GM18505 (cell line): Measurements from ENCODE around the gene EPN1.

Source experiments
- ATAC-seq: cut with Tn5 transposase; IDR thresholded peaks from one replicate; pipeline ENCODE4 v1.9.1; 2021; ENCODE audit not compliant: unreplicated experiment
- POLR2A ChIP-seq: IDR thresholded peaks from 4 replicates; pipeline ENCODE4 v1.6.1; 2011; ENCODE audit warnings: borderline replicate concordance; ENCODE audit not compliant: insufficient read depth, insufficient read length; ENCODE audit errors: extremely low read depth

Gene EPN1

GRCh38 chr19:55660991-55661390 is 14.0 kb upstream of the EPN1 start:
- ATAC-seq = no peak
- TF ChIP-seq POLR2A = no peak

- TF ChIP-seq POLR2A = no peak
- ATAC-seq = no peak
Observed at GRCh38 chr19:55661826-55662225, 13.2 kb upstream of the EPN1 start.

- ATAC-seq = no peak
- TF ChIP-seq POLR2A = no peak
Observed at GRCh38 chr19:55663846-55664536, 11.0 kb upstream of the EPN1 start.

DNA sequence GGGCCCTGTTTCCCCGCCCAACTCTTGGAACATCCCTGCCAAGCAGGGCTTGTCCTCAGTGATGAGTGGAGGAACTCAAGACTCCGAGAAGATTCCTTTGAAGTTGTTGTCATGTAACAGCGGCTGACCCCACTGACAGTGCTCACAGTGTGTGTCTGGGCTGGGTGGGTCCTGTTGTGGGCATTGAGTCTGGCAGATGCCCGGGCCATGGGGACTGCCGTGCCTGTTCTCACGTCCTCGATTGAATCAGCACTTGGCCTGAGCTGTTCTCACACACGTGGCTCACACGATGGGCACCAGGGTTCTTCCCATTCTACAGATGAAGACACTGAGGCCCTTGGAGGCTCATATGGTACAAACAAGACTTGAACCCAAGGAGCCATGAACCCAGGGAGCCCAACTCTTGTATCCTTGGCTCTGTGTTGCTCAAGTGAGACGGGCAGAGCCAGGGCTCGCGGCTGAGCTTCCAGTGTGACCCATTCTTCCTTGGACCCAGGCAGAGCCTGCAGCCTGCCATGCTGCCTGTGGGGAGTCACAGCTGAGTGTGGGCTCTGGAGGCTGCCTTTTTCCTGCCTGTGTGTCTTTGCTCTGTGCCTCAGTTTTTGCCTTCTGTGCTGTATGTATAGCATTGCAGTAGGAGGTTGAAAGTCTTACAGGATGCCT is 8.6 kb upstream of the EPN1 start:
- TF ChIP-seq POLR2A = no peak
- ATAC-seq = no peak

- no peak for ATAC-seq
- TF ChIP-seq POLR2A = no peak
Observed at GRCh38 chr19:55667006-55667381, 8.0 kb upstream of the EPN1 start.

DNA sequence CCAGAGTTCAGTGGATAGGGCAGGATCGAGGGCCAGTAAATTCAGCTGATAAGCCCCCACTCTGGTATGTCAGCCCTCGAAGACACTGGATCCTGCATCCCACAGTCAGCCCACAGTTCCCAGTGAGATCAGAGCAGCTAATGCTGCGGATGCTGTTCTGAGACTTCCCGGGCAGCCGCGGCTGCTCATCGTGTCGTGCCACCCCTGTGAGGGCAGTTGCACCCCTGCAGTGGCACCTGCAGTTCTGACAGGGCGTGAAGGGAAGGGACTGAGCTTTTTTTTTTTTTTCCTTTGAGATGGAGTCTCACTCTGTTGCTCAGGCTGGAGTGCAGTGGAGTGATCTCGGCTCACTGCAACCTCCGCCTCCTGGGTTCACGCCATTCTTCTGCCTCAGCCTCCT is 7.5 kb upstream of the EPN1 start:
- no peak for ATAC-seq

DNA sequence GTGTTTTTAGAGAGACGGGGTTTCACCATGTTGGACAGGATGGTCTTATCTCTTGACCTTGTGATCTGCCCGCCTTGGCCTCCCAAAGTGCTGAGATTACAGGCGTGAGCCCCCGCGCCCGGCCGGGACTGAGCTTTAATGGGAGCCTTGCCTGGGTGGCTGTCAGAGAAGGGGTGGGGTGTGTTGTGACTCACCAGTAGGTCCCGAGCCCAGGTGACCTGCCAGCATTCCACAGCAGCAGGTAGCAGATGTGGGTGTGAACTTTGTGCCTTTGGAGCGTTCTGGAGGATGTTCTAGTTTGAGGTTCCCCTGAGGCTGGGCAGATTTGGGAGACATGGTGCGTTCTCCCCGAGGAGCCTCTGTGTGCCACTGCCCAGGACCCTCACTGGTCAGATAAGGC is 7.1 kb upstream of the EPN1 start:
- ATAC-seq = no peak
- no peak for TF ChIP-seq POLR2A

More for the DNA sequence above, 7.5 kb upstream of the EPN1 start:
- no peak for TF ChIP-seq POLR2A

DNA sequence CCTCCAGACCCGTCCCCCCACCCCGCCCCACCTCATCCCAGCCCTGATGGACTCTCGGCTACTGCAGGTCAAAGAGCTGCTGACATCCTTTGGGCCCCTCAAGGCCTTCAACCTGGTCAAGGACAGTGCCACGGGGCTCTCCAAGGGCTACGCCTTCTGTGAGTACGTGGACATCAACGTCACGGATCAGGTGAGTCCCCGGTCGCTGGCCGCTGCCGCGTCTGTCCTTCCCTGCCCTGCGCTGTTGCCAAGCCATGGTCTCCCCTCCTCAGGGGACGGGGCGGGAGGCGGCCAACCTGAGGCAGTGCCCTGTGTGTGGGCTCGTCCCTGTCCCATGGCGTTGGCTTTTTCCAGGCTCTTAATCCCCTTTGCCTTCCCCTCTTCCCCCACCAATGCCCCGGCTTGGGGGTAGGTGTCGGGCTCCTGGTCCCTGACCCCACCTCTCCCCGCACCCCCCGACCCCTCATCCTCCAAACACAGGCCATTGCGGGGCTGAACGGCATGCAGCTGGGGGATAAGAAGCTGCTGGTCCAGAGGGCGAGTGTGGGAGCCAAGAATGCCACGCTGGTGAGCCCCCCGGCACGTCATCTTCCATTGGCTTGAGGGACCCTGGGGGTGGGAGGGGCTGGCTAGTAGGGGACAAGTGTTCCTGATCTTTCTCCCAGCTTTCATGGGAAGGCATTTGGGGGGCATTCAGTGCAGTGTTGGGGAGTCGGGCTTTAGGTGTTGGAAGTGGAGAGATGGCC is 6.2 kb upstream of the EPN1 start:
- no peak for ATAC-seq
- no peak for TF ChIP-seq POLR2A

DNA sequence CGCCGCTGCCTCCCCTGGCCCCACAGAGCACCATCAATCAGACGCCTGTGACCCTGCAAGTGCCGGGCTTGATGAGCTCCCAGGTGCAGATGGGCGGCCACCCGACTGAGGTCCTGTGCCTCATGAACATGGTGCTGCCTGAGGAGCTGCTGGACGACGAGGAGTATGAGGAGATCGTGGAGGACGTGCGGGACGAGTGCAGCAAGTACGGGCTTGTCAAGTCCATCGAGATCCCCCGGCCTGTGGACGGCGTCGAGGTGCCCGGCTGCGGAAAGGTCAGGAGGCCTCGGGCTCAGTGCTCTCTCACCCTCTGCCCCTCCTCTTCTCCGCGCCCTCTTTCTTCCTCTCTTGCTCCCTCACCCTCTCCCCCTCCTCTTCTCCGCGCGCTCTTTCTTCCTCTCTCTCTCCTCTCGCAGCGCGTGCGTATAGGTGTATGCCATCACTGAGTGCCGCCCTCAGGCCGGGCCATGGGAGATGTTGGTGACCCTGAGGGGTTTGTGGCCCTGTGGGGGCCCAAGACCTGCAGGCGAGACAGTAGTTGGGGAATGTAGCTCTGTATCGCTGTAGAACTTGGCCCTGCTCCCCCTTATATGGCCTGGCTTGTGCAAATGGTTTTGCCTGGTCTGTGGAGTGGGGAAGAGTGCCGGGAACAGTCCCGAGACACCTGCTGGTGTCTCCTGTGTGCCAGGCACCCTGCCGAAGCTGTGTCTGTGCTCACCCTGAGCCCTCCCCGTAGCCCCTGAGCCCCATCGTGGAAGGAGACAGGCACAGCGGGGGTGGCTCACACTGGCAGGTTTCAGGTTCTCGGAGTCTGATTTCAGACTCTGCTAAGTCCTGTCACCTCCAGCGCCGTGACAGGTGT is 5.4 kb upstream of the EPN1 start:
- TF ChIP-seq POLR2A = no peak
- ATAC-seq = no peak

GRCh38 chr19:55670280-55671053 is 4.6 kb upstream of the EPN1 start:
- ATAC-seq = no peak
- no peak for TF ChIP-seq POLR2A

- ATAC-seq = no peak
- TF ChIP-seq POLR2A = no peak
Observed at GRCh38 chr19:55671054-55671378, 4.0 kb upstream of the EPN1 start.

GRCh38 chr19:55672418-55672817 is 2.6 kb upstream of the EPN1 start:
- no peak for TF ChIP-seq POLR2A
- ATAC-seq = no peak
